Mammary epithelial cell (primary cell): ENCODE data around the gene KCNMB2.

Source experiments
- EZH2 ChIP-seq: IDR thresholded peaks from 2 replicates; pipeline ENCODE4 v1.6.1; 2012; ENCODE audit warnings: low read length, inconsistent platforms, borderline replicate concordance
- TF ChIP-seq, protein P1 (sequence below), 2 donors: IDR thresholded peaks in 1 of 2; conservative IDR thresholded peaks in 1 of 2; 2 replicates each; pipeline ENCODE4 v1.5.1; 2011 to 2012; ENCODE audit warnings: inconsistent platforms in 2 of 2, low read length in 2 of 2, mild to moderate bottlenecking in 2 of 2, control low read depth in 1 of 2, low read depth in 1 of 2; ENCODE audit not compliant: insufficient read depth in 1 of 2; ENCODE audit errors: extremely low read depth in 1 of 2

- TF ChIP-seq, protein P1, sequence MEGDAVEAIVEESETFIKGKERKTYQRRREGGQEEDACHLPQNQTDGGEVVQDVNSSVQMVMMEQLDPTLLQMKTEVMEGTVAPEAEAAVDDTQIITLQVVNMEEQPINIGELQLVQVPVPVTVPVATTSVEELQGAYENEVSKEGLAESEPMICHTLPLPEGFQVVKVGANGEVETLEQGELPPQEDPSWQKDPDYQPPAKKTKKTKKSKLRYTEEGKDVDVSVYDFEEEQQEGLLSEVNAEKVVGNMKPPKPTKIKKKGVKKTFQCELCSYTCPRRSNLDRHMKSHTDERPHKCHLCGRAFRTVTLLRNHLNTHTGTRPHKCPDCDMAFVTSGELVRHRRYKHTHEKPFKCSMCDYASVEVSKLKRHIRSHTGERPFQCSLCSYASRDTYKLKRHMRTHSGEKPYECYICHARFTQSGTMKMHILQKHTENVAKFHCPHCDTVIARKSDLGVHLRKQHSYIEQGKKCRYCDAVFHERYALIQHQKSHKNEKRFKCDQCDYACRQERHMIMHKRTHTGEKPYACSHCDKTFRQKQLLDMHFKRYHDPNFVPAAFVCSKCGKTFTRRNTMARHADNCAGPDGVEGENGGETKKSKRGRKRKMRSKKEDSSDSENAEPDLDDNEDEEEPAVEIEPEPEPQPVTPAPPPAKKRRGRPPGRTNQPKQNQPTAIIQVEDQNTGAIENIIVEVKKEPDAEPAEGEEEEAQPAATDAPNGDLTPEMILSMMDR (conservative IDR thresholded peaks at IDR 0.05 in 1 of 2, IDR thresholded peaks at IDR 0.05 in 1 of 2; ENCODE audit: extremely low read depth in 1 of 2, insufficient read depth in 1 of 2, low read depth in 1 of 2, low read length in 2 of 2), result no peak
- no peak for TF ChIP-seq EZH2
These were observed 272.5 kb downstream of the KCNMB2 start for GRCh38 chr3:178808748-178809147.
